Stomach (tissue), 4 donors: ENCODE results near the gene IGSF9B.

Experiments used
- CTCF ChIP-seq, 7 experiments: fragments of 450-650 bp in 4 of 7; fragments of 200-600 bp in 3 of 7; sonication (generic) in 3 of 7; IDR thresholded peaks; one replicate each; pipeline ENCODE4 v1.5.1; 2016 to 2019; ENCODE audit warnings: antibody characterized with exemption in 7 of 7, control low read depth in 2 of 7, mild to moderate bottlenecking in 1 of 7
- EP300 ChIP-seq: sonication (generic); formaldehyde crosslinking; IDR thresholded peaks from one replicate; pipeline ENCODE4 v1.6.1; 2017; ENCODE audit warnings: antibody characterized with exemption
- POLR2A ChIP-seq, 4 donors: fragments of 450-650 bp; IDR thresholded peaks; one replicate each; pipeline ENCODE4 v1.6.1; 2016; ENCODE audit warnings: antibody characterized with exemption in 4 of 4, control low read depth in 2 of 4, mild to moderate bottlenecking in 1 of 4, moderate library complexity in 1 of 4
- POLR2AphosphoS5 ChIP-seq, 3 donors: sonication (generic); formaldehyde crosslinking; IDR thresholded peaks; one replicate each; pipeline ENCODE4 v1.6.1; 2016; ENCODE audit warnings: antibody characterized with exemption in 3 of 3

GRCh38 chr11:133927690-133928627 lies 28.8 kb downstream of the IGSF9B start:
- TF ChIP-seq POLR2A (IDR thresholded peaks at IDR 0.05) (no peak), POLR2AphosphoS5 (IDR thresholded peaks at IDR 0.05) (no peak), CTCF (IDR thresholded peaks at IDR 0.05) (peak in 5 of 7 experiments; percentile 82 to 89 (median 83)), EP300 (no peak)
